ENCODE results near the gene NFKBIB. TPM values are rescaled to one million over a fixed set of nuclear protein-coding genes. Genes with fewer than 3 reads are reported as not detected.

The NFKBIB gene
- polyA plus RNA-seq, 2 of the 4 experiments (the other 2 are of a cell fraction): 35.0 to 61.7 TPM

- peaks cover 39% of the 10 kb centered on the region for H3K4me1 ChIP-seq
- no peak for FAIRE-seq
- CTCF ChIA-PET: interaction anchor here (0.6 to 4.3 kb wide), 19 partner anchors 9 to 306 kb away, joined by 3 to 25 read pairs (median 4); partner anchors contain the start of genes LGALS7, MRPS12 and SARS2
- H3K27ac ChIP-seq: peak overlapping the region; percentile 93 to 95
- 64% methylated on average over 40 of the region's 40 CpGs for WGBS (ENCODE audit: missing lambda C conversion rate)
- peak overlapping the region; percentile 64 for H3K4me3 ChIP-seq
- no peaks in the 10 kb centered on the region for H3K9me3 ChIP-seq
- DNase-seq (ENCODE audit: low read depth in 1 of 2, low spot score in 1 of 2): no peak
- POLR2A ChIA-PET: interaction anchor here (0.5 to 3.2 kb wide), 18 partner anchors 9 to 477 kb away, joined by 3 to 26 read pairs (median 4); partner anchors contain the start of genes ACTN4, ECH1, EIF3K and FAM98C
- ATAC-seq: no peak
- peak overlapping the region; percentile 70 for H3K4me2 ChIP-seq
- TF ChIP-seq POLR2A (IDR thresholded peaks at IDR 0.05; ENCODE audit: low read length) (peak; percentile 41), FOSB (CRISPR knock-in tag; IDR thresholded peaks at IDR 0.05) (no peak), NFE2L2 (conservative IDR thresholded peaks at IDR 0.05; ENCODE audit: low read length) (0 out of 2 replicates have a peak, but pooled peaks have one; percentile 2), CHD4 (IDR thresholded peaks at IDR 0.05; ENCODE audit: borderline replicate concordance) (peak; percentile 90; the same call in 1 of the 2 replicates), TFCP2L1 (CRISPR knock-in tag; IDR thresholded peaks at IDR 0.05) (peak; percentile 20; the same call in 1 of the 2 replicates), HES2 (IDR thresholded peaks at IDR 0.05) (no peak), FOXS1 (CRISPR knock-in tag; IDR thresholded peaks at IDR 0.05) (no peak), FOSL2 (IDR thresholded peaks at IDR 0.05) (no peak), FOSL2 (CRISPR knock-in tag; IDR thresholded peaks at IDR 0.05) (no peak), KDM1A (IDR thresholded peaks at IDR 0.05; ENCODE audit: low read depth) (no peak), PHF8 (IDR thresholded peaks at IDR 0.05; ENCODE audit: borderline replicate concordance, low read depth) (0 out of 2 replicates have a peak, but pooled peaks have one; percentile 18), CEBPB (IDR thresholded peaks at IDR 0.05) (no peak), EHF (CRISPR knock-in tag; IDR thresholded peaks at IDR 0.05) (no peak), BCL3 (IDR thresholded peaks at IDR 0.05) (peak; percentile 17; the same call in 1 of the 3 replicates)
Measured at GRCh38 chr19:38850976-38851621, 48.7 kb upstream of the NFKBIB start.

- CTCF ChIA-PET: interaction anchor here (0.6 to 4.3 kb wide), 17 partner anchors 8 to 307 kb away, joined by 3 to 25 read pairs (median 4); partner anchors contain the start of genes MRPS12 and SARS2
- DNase-seq (ENCODE audit: low read depth in 1 of 2, low spot score in 1 of 2) (peak; percentile 97 to 98), FAIRE-seq (peak; percentile 97), ATAC-seq (peak; percentile 35 to 36)
- Histone ChIP-seq H3K4me2 (peak overlapping the region; percentile 70), H3K4me1 (peaks cover 32% of the 10 kb centered on the region), H3K27ac (peak overlapping the region; percentile 93 to 95), H3K4me3 (peak overlapping the region; percentile 64), H3K9me3 (no peaks in the 10 kb centered on the region)
- WGBS (ENCODE audit: missing lambda C conversion rate): 12% methylated on average over 33 of the region's 67 CpGs
- POLR2A ChIA-PET: interaction anchor here (0.5 to 3.2 kb wide), 19 partner anchors 10 to 477 kb away, joined by 3 to 26 read pairs (median 5); partner anchors contain the start of genes ACTN4, ECH1, EIF3K and FAM98C
- peak; percentile 68 for TF ChIP-seq POLR2A (IDR thresholded peaks at IDR 0.05; ENCODE audit: low read length)
- TF ChIP-seq GATA3 (IDR thresholded peaks at IDR 0.05; ENCODE audit: borderline replicate concordance): peak; percentile 44; the same call in 1 of the 2 replicates
- peak; percentile 95 for TF ChIP-seq HOXB13 (CRISPR knock-in tag; IDR thresholded peaks at IDR 0.05; ENCODE audit: low read depth)
- peak; percentile 71; the same call in 1 of the 2 replicates for TF ChIP-seq HOXA7 (CRISPR knock-in tag; IDR thresholded peaks at IDR 0.05)
- TF ChIP-seq ZNF302 (CRISPR knock-in tag; IDR thresholded peaks at IDR 0.05): no peak
- no peak for TF ChIP-seq RFX5 (IDR thresholded peaks at IDR 0.05)
- peak; percentile 94 for TF ChIP-seq TFCP2L1 (CRISPR knock-in tag; IDR thresholded peaks at IDR 0.05)
- TF ChIP-seq BCL3 (IDR thresholded peaks at IDR 0.05): peak; percentile 97
- peak; percentile 22; the same call in 2 of the 3 replicates for TF ChIP-seq SMC3 (IDR thresholded peaks at IDR 0.05)
- no peak for TF ChIP-seq ZC3H11A (IDR thresholded peaks at IDR 0.05)
- peak; percentile 92 for TF ChIP-seq EHF (CRISPR knock-in tag; IDR thresholded peaks at IDR 0.05)
- no peak; the same call in none of the 2 replicates for TF ChIP-seq HEYL (CRISPR knock-in tag; IDR thresholded peaks at IDR 0.05)
- TF ChIP-seq NR3C1 (IDR thresholded peaks at IDR 0.05): no peak
- TF ChIP-seq RCOR1 (IDR thresholded peaks at IDR 0.05; ENCODE audit: low read depth, low read length): no peak
- TF ChIP-seq USF2 (IDR thresholded peaks at IDR 0.05): peak; percentile 92
- no peak for TF ChIP-seq REST (IDR thresholded peaks at IDR 0.05)
- no peak for TF ChIP-seq KDM5A (IDR thresholded peaks at IDR 0.05)
- peak; percentile 76 for TF ChIP-seq CHD2 (IDR thresholded peaks at IDR 0.05; ENCODE audit: low read length, partially characterized antibody)
- TF ChIP-seq HOXB5 (CRISPR knock-in tag; IDR thresholded peaks at IDR 0.05): peak; percentile 94
Measured at GRCh38 chr19:38851622-38852230, 48.0 kb upstream of the NFKBIB start.

Data from A549 (cell line).